BE2C (cell line): Measurements from ENCODE around the gene PSAPL1. TPM values are rescaled to one million over a fixed set of nuclear protein-coding genes. Genes with fewer than 3 reads are reported as not detected.

Source experiments
- DNase-seq: peaks from one replicate; pipeline ENCODE4 v3.0.0-alpha.2; 2020
- H3K27me3 ChIP-seq: fragments of 250-450 bp; sonication (Bioruptor Pico); 2 replicates; pipeline ENCODE4 v1.5.1; 2020; ENCODE audit warnings: mild to moderate bottlenecking
- H3K36me3 ChIP-seq: fragments of 250-450 bp; sonication (Bioruptor Pico); 2 replicates; pipeline ENCODE4 v1.5.1; 2020; ENCODE audit warnings: mild to moderate bottlenecking
- H3K4me1 ChIP-seq: fragments of 250-450 bp; sonication (Bioruptor Pico); 2 replicates; pipeline ENCODE4 v1.5.1; 2020
- H3K4me3 ChIP-seq: 2 replicates; pipeline ENCODE4 v1.5.1; 2011; ENCODE audit warnings: low read depth, low read length
- H3K9me3 ChIP-seq: fragments of 250-450 bp; sonication (Bioruptor Pico); 2 replicates; pipeline ENCODE4 v1.5.1; 2020
- CTCF ChIP-seq: IDR thresholded peaks from 2 replicates; pipeline ENCODE4 v1.5.1; 2012; ENCODE audit warnings: mild to moderate bottlenecking, low read depth, low read length
- polyA plus RNA-seq: library from polyadenylated mRNA; unstranded; fragments of >200 nt; gene quantifications from one replicate; pipeline ENCODE4 v1.2.1, GENCODE V29; 2012; ENCODE audit warnings: low read depth, missing spikeins; ENCODE audit not compliant: insufficient read length, insufficient read depth

Gene PSAPL1, protein sequence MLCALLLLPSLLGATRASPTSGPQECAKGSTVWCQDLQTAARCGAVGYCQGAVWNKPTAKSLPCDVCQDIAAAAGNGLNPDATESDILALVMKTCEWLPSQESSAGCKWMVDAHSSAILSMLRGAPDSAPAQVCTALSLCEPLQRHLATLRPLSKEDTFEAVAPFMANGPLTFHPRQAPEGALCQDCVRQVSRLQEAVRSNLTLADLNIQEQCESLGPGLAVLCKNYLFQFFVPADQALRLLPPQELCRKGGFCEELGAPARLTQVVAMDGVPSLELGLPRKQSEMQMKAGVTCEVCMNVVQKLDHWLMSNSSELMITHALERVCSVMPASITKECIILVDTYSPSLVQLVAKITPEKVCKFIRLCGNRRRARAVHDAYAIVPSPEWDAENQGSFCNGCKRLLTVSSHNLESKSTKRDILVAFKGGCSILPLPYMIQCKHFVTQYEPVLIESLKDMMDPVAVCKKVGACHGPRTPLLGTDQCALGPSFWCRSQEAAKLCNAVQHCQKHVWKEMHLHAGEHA
- polyA plus RNA-seq: not detected

GRCh38 chr4:7434766-7435150, at the start of gene PSAPL1:
Gene PSAPL1, minus strand, starts transcription at chr4:7434930. Its CDS starts 51 bp downstream, at chr4:7434879.
- Histone ChIP-seq H3K4me3 (no peak within 1 kb of the TSS), H3K36me3 (no peaks in the 10 kb centered on the region), H3K27me3 (no peaks in the 10 kb centered on the region), H3K9me3 (no peaks in the 10 kb centered on the region), H3K4me1 (no peaks in the 10 kb centered on the region)
- TF ChIP-seq CTCF: no peak
- peak; percentile 54 for DNase-seq

DNA sequence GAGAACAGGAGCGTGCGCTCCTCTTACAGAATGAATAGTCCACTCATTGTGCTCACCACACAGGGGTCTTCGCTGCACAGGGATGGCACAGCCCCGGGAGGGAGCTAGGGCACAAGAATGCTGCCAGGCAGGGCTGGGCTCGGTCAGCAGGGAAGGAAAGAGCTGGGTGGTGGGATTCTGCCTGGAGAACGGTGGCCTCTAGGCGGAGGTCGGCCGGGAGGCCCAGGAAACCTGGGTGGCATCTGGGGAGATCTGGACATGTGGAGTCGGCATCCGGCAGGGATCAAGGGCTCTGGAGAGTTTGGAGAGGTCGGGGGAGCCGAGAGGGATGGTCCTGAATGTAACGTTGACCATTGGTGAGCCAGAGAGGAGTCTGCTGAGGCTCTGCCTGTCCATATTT, 46.5 kb upstream of the PSAPL1 start:
- no peak overlapping the region for H3K4me3 ChIP-seq
- no peaks in the 10 kb centered on the region for H3K36me3 ChIP-seq
- no peaks in the 10 kb centered on the region; the same call in 1 of the 2 replicates for H3K4me1 ChIP-seq
- H3K27me3 ChIP-seq: no peaks in the 10 kb centered on the region
- no peak for DNase-seq
- no peak for TF ChIP-seq CTCF
- H3K9me3 ChIP-seq: no peaks in the 10 kb centered on the region

GRCh38 chr4:7480423-7480822, 45.7 kb upstream of the PSAPL1 start:
- H3K27me3 ChIP-seq: no peaks in the 10 kb centered on the region
- H3K4me1 ChIP-seq: no peaks in the 10 kb centered on the region; the same call in 1 of the 2 replicates
- H3K36me3 ChIP-seq: no peaks in the 10 kb centered on the region
- H3K9me3 ChIP-seq: no peaks in the 10 kb centered on the region
- DNase-seq: no peak
- TF ChIP-seq CTCF: no peak
- no peak overlapping the region for H3K4me3 ChIP-seq

- Histone ChIP-seq H3K27me3 (no peaks in the 10 kb centered on the region), H3K4me3 (no peak overlapping the region), H3K4me1 (no peaks in the 10 kb centered on the region), H3K36me3 (no peaks in the 10 kb centered on the region), H3K9me3 (no peaks in the 10 kb centered on the region)
- no peak for DNase-seq
- no peak for TF ChIP-seq CTCF
Measured at GRCh38 chr4:7478665-7479064, 43.9 kb upstream of the PSAPL1 start.

DNA sequence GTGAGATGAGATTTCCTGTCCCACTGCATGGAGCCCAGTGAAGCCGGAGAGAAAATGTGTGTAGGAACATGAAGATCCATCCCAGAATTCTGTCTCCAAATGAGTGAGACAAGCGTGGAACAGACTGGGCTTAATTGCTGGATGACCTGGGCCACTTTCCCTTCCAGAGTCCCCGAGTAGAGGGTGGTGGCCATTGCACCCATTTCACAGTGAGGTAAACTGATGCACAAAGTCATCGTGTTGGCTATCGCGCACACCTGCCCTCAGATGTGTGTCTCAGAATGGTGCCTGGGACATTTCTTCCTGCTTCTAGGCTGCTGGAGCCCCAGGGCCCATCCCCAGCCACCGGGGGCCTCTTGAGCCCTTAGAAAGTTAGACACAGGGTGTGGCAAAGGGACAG, 43.0 kb upstream of the PSAPL1 start:
- no peaks in the 10 kb centered on the region for H3K4me1 ChIP-seq
- H3K36me3 ChIP-seq: no peaks in the 10 kb centered on the region
- no peaks in the 10 kb centered on the region for H3K9me3 ChIP-seq
- no peak for TF ChIP-seq CTCF
- no peak overlapping the region for H3K4me3 ChIP-seq
- no peaks in the 10 kb centered on the region for H3K27me3 ChIP-seq
- DNase-seq: no peak

DNA sequence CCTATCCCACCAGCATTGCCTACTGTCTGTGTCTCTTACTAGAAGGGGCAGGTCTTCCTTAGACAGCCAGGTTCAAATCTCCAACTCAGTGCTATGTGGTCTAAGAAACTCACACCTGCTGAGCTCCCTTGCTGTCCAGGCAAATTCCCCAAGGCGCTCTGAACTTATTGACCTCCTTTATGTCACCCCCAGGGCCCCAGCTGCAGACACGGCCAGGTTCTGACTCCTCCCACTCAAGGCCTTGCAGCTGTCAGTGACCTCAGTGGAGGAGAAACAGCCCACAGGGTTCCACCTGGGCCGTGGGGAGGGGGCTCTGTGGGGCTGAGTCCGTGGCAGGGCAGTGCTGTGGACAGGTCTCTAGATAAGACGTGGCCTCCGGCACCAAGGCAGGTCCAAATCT, 42.1 kb upstream of the PSAPL1 start:
- H3K4me3 ChIP-seq: no peak overlapping the region
- no peak for DNase-seq
- no peak for TF ChIP-seq CTCF
- no peaks in the 10 kb centered on the region for H3K36me3 ChIP-seq
- no peaks in the 10 kb centered on the region for H3K9me3 ChIP-seq
- no peaks in the 10 kb centered on the region for H3K27me3 ChIP-seq
- H3K4me1 ChIP-seq: no peaks in the 10 kb centered on the region
